ENCODE measurements around the gene SF3B6.

The SF3B6 gene

GRCh38 chr2:24075915-24076848, at the start of gene SF3B6:
SF3B6 (minus strand) TSS chr2:24076326; CDS start chr2:24076229, 97 bp downstream.
- H3K4me1 ChIP-seq (ENCODE audit: insufficient read depth, low read length): peaks cover 3% of the 10 kb centered on the region; the same call in 1 of the 2 replicates
- H3K4me3 ChIP-seq (ENCODE audit: low read length): peak within 1 kb of the TSS; percentile 96
- no peak within 1 kb of the TSS for H3K27ac ChIP-seq (ENCODE audit: low read length)
- H3K9ac ChIP-seq (ENCODE audit: low read depth, low read length): peak within 1 kb of the TSS; percentile 92
- no peaks in the 10 kb centered on the region for H3K9me3 ChIP-seq (ENCODE audit: insufficient read depth, low read depth, low read length)
- peaks cover 48% of the 10 kb centered on the region for H3K36me3 ChIP-seq (ENCODE audit: insufficient read depth, low read depth, low read length)
- H3K27me3 ChIP-seq (ENCODE audit: insufficient read depth, low read length): no peaks in the 10 kb centered on the region

- no peak overlapping the region for H3K27ac ChIP-seq (ENCODE audit: low read length)
- H3K4me3 ChIP-seq (ENCODE audit: low read length): peak overlapping the region; percentile 89
- H3K27me3 ChIP-seq (ENCODE audit: insufficient read depth, low read length): peaks cover 23% of the 10 kb centered on the region
- H3K4me1 ChIP-seq (ENCODE audit: insufficient read depth, low read length): peaks cover 15% of the 10 kb centered on the region; the same call in 1 of the 2 replicates
- H3K9me3 ChIP-seq (ENCODE audit: insufficient read depth, low read depth, low read length): no peaks in the 10 kb centered on the region
- no peaks in the 10 kb centered on the region for H3K36me3 ChIP-seq (ENCODE audit: insufficient read depth, low read depth, low read length)
- H3K9ac ChIP-seq (ENCODE audit: low read depth, low read length): peak overlapping the region; percentile 81; the same call in 1 of the 2 replicates
Measured at GRCh38 chr2:24123922-24124580, 47.9 kb upstream of the SF3B6 start.

DNA sequence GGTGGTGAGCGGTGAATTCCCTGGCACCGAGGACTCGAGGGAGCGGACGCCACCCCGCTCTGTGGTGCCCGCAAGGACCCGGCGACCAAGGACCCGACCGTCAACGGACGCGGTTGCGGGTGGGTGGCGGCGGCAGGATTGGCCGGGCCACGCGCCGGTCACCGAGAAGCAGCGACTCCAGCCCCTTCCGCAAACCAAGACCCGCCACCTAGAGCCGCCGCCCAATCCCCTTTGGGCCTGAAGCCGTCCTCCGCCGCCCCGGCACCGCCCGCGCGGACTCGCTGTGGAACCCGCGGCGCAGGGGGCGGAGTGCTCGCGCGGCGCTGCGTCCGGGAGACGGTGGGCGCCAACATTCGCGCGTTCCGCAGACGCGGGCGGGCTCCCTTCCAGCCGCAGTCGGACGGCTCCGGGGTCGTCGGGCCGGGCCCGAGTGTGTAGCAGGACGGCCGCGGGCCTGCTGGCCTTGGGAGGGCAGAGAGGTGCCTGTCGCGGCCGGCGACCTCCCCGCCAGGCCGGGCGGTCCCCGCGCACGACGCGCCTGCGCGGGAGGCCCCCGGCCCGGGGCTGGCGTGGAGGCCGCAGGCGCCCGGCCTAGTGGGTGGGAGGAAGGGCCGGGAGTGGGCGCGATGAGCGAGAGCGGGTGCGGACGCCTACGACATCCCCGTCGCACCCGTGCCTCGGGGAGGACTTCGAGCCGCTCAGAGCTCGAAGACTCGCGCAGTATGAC, 47.2 kb upstream of the SF3B6 start, which contains the start of the genes FAM228B and PFN4:
Gene FAM228B (plus strand): TSS at position 275 of the 727 bp plus-strand sequence. CDS start 893 bp downstream, outside the sequence.
Gene PFN4 (minus strand): TSS at position 140 of the 727 bp plus-strand sequence. CDS start 799 bp downstream, outside the sequence.
- Histone ChIP-seq H3K9ac (ENCODE audit: low read depth, low read length) (peak within 1 kb of the TSS; percentile 81; the same call in 1 of the 2 replicates), H3K4me3 (ENCODE audit: low read length) (peak within 1 kb of the TSS; percentile 89), H3K36me3 (ENCODE audit: insufficient read depth, low read depth, low read length) (no peaks in the 10 kb centered on the region), H3K4me1 (ENCODE audit: insufficient read depth, low read length) (peaks cover 15% of the 10 kb centered on the region; the same call in 1 of the 2 replicates), H3K27me3 (ENCODE audit: insufficient read depth, low read length) (peaks cover 23% of the 10 kb centered on the region), H3K27ac (ENCODE audit: low read length) (no peak within 1 kb of the TSS), H3K9me3 (ENCODE audit: insufficient read depth, low read depth, low read length) (no peaks in the 10 kb centered on the region)

GRCh38 chr2:24122366-24123194, 46.5 kb upstream of the SF3B6 start:
- no peaks in the 10 kb centered on the region for H3K9me3 ChIP-seq (ENCODE audit: insufficient read depth, low read depth, low read length)
- H3K4me3 ChIP-seq (ENCODE audit: low read length): peak overlapping the region; percentile 89
- peaks cover 23% of the 10 kb centered on the region for H3K27me3 ChIP-seq (ENCODE audit: insufficient read depth, low read length)
- peaks cover 15% of the 10 kb centered on the region; the same call in 1 of the 2 replicates for H3K4me1 ChIP-seq (ENCODE audit: insufficient read depth, low read length)
- no peaks in the 10 kb centered on the region for H3K36me3 ChIP-seq (ENCODE audit: insufficient read depth, low read depth, low read length)
- H3K9ac ChIP-seq (ENCODE audit: low read depth, low read length): peak overlapping the region; percentile 81; the same call in 1 of the 2 replicates
- no peak overlapping the region for H3K27ac ChIP-seq (ENCODE audit: low read length)

DNA sequence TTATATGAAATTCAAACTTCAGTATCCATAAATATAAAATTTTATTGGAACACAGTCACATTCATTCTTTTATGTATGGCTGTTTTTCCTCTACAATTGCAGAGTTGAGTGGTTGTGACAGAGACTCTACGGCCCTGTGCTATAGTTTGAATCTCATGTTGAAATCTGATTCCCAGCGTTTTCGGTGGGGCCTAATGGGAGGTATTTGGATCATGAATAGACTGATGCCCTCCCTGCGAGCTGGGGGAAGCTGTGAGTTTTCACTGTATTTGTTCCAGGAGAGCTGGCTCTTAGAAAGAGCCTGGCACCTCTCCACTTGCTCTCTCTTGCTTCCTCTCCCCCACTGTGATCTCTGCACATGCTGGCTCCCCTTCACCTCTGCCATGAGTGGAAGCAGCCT, 45.3 kb upstream of the SF3B6 start:
- H3K9ac ChIP-seq (ENCODE audit: low read depth, low read length): no peak overlapping the region; the same call in 1 of the 2 replicates
- no peaks in the 10 kb centered on the region for H3K36me3 ChIP-seq (ENCODE audit: insufficient read depth, low read depth, low read length)
- no peak overlapping the region for H3K4me3 ChIP-seq (ENCODE audit: low read length)
- H3K4me1 ChIP-seq (ENCODE audit: insufficient read depth, low read length): peaks cover 15% of the 10 kb centered on the region; the same call in 1 of the 2 replicates
- H3K27ac ChIP-seq (ENCODE audit: low read length): no peak overlapping the region
- H3K9me3 ChIP-seq (ENCODE audit: insufficient read depth, low read depth, low read length): no peaks in the 10 kb centered on the region
- peaks cover 23% of the 10 kb centered on the region for H3K27me3 ChIP-seq (ENCODE audit: insufficient read depth, low read length)

DNA sequence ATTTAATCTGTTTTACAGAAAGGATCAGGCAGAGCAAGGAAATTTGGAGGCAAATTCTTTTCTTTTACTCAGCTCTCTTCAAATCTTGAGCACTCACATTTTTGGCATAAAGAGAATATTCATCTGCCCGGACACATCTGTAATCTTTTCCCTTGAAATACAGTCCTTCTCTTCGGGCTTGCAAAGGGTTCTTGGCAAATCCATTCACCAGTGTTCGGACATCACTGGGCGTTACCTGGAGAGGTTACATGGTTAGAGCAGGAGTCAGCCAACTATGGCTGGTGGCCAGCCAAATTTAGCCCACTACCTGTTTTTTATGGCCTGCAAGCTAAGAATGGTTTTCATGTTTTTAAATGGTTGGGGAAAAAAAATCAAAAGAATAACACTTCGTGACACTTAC, 44.9 kb upstream of the SF3B6 start:
- Histone ChIP-seq H3K27ac (ENCODE audit: low read length) (no peak overlapping the region), H3K36me3 (ENCODE audit: insufficient read depth, low read depth, low read length) (no peaks in the 10 kb centered on the region), H3K9me3 (ENCODE audit: insufficient read depth, low read depth, low read length) (no peaks in the 10 kb centered on the region), H3K9ac (ENCODE audit: low read depth, low read length) (no peak overlapping the region), H3K27me3 (ENCODE audit: insufficient read depth, low read length) (peaks cover 23% of the 10 kb centered on the region), H3K4me3 (ENCODE audit: low read length) (no peak overlapping the region), H3K4me1 (ENCODE audit: insufficient read depth, low read length) (peaks cover 15% of the 10 kb centered on the region; the same call in 1 of the 2 replicates)

DNA sequence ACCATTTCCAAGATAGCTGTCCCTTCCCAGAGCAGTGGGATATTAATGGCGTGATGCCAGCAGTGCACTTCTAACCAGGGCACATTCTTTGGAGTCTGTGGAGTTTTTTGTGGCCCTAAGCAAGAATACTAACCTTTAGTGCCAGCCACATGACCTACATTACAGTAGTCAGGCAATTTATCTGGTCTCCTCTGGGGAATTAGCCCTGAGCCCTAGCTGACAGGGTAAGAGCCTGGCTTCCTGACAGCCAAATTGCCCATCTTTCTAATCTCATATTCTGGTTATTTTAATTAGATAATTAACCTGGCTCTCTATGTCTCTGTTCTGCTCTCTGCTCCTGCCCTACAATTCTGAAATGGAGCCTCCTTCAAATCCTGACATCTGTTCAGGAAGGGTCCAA, 41.8 kb upstream of the SF3B6 start:
- no peak overlapping the region for H3K4me3 ChIP-seq (ENCODE audit: low read length)
- H3K9me3 ChIP-seq (ENCODE audit: insufficient read depth, low read depth, low read length): peaks cover 14% of the 10 kb centered on the region; the same call in 1 of the 2 replicates
- H3K9ac ChIP-seq (ENCODE audit: low read depth, low read length): no peak overlapping the region
- no peak overlapping the region for H3K27ac ChIP-seq (ENCODE audit: low read length)
- H3K27me3 ChIP-seq (ENCODE audit: insufficient read depth, low read length): peaks cover 8% of the 10 kb centered on the region
- H3K36me3 ChIP-seq (ENCODE audit: insufficient read depth, low read depth, low read length): no peaks in the 10 kb centered on the region
- peaks cover 12% of the 10 kb centered on the region; the same call in 1 of the 2 replicates for H3K4me1 ChIP-seq (ENCODE audit: insufficient read depth, low read length)

- Histone ChIP-seq H3K4me3 (ENCODE audit: low read length) (no peak overlapping the region), H3K36me3 (ENCODE audit: insufficient read depth, low read depth, low read length) (no peaks in the 10 kb centered on the region), H3K9me3 (ENCODE audit: insufficient read depth, low read depth, low read length) (peaks cover 14% of the 10 kb centered on the region; the same call in 1 of the 2 replicates), H3K27me3 (ENCODE audit: insufficient read depth, low read length) (no peaks in the 10 kb centered on the region), H3K4me1 (ENCODE audit: insufficient read depth, low read length) (no peaks in the 10 kb centered on the region), H3K9ac (ENCODE audit: low read depth, low read length) (no peak overlapping the region), H3K27ac (ENCODE audit: low read length) (no peak overlapping the region)
Measured at GRCh38 chr2:24115057-24115456, 38.9 kb upstream of the SF3B6 start.

GRCh38 chr2:24111407-24111901, 35.3 kb upstream of the SF3B6 start:
- Histone ChIP-seq H3K27ac (ENCODE audit: low read length) (no peak overlapping the region), H3K9me3 (ENCODE audit: insufficient read depth, low read depth, low read length) (peaks cover 14% of the 10 kb centered on the region; the same call in 1 of the 2 replicates), H3K27me3 (ENCODE audit: insufficient read depth, low read length) (no peaks in the 10 kb centered on the region), H3K4me3 (ENCODE audit: low read length) (no peak overlapping the region), H3K9ac (ENCODE audit: low read depth, low read length) (no peak overlapping the region), H3K4me1 (ENCODE audit: insufficient read depth, low read length) (no peaks in the 10 kb centered on the region), H3K36me3 (ENCODE audit: insufficient read depth, low read depth, low read length) (no peaks in the 10 kb centered on the region)

GRCh38 chr2:24110660-24111303, 34.7 kb upstream of the SF3B6 start:
- Histone ChIP-seq H3K4me3 (ENCODE audit: low read length) (no peak overlapping the region), H3K36me3 (ENCODE audit: insufficient read depth, low read depth, low read length) (no peaks in the 10 kb centered on the region), H3K9me3 (ENCODE audit: insufficient read depth, low read depth, low read length) (peaks cover 14% of the 10 kb centered on the region; the same call in 1 of the 2 replicates), H3K27ac (ENCODE audit: low read length) (no peak overlapping the region), H3K27me3 (ENCODE audit: insufficient read depth, low read length) (no peaks in the 10 kb centered on the region), H3K4me1 (ENCODE audit: insufficient read depth, low read length) (no peaks in the 10 kb centered on the region), H3K9ac (ENCODE audit: low read depth, low read length) (no peak overlapping the region)
